HG03097 (cell line): ENCODE data around the gene RUNDC1.

ENCODE experiments used
- ATAC-seq: cut with Tn5 transposase; IDR thresholded peaks from one replicate; pipeline ENCODE4 v1.9.1; 2021; ENCODE audit not compliant: unreplicated experiment, low FRiP score

The RUNDC1 gene

GRCh38 chr17:43016216-43016615 is 35.9 kb downstream of the RUNDC1 start:
- no peak for ATAC-seq

- no peak for ATAC-seq
These were observed 37.9 kb downstream of the RUNDC1 start for GRCh38 chr17:43018008-43018853.

- no peak for ATAC-seq
These were observed 38.6 kb downstream of the RUNDC1 start for GRCh38 chr17:43018932-43019331.

- ATAC-seq: no peak
These were observed 39.1 kb downstream of the RUNDC1 start for GRCh38 chr17:43019418-43019817.

GRCh38 chr17:43020030-43020621 is 39.8 kb downstream of the RUNDC1 start:
- ATAC-seq: no peak

GRCh38 chr17:43020789-43021740 is 40.7 kb downstream of the RUNDC1 start:
- ATAC-seq: no peak

- no peak for ATAC-seq
These were observed 41.6 kb downstream of the RUNDC1 start, which contains the start of gene VAT1 for GRCh38 chr17:43021741-43022512. TSS of gene VAT1 (minus strand) at chr17:43022385. CDS start at chr17:43022322, 63 bp downstream.

GRCh38 chr17:43024407-43025289 is 44.3 kb downstream of the RUNDC1 start, which contains the start of gene RND2:
TSS of gene RND2 (plus strand) at chr17:43025231. CDS start at chr17:43025348, 117 bp downstream.
- no peak for ATAC-seq

- no peak for ATAC-seq
These were observed 44.9 kb downstream of the RUNDC1 start for GRCh38 chr17:43025290-43025657.

GRCh38 chr17:43025766-43026537 is 45.6 kb downstream of the RUNDC1 start:
- no peak for ATAC-seq

GRCh38 chr17:43026595-43026994 is 46.2 kb downstream of the RUNDC1 start:
- no peak for ATAC-seq

GRCh38 chr17:43027091-43028032 is 47.0 kb downstream of the RUNDC1 start:
- ATAC-seq: no peak

GRCh38 chr17:43028221-43028861 is 48.0 kb downstream of the RUNDC1 start:
- no peak for ATAC-seq

GRCh38 chr17:43030137-43030767 is 49.9 kb downstream of the RUNDC1 start:
- no peak for ATAC-seq

- no peak for ATAC-seq
These were observed 51.3 kb downstream of the RUNDC1 start for GRCh38 chr17:43031666-43032065.
